Skin epidermis (tissue), 12 donors: ENCODE data around the gene UBE2V1.

Source experiments
- H3K27ac ChIP-seq, 21 experiments: fragments of 200-600 bp; sonication (generic) in 11 of 21; one replicate each; pipeline ENCODE4 v1.5.0; 2020; ENCODE audit warnings: mild to moderate bottlenecking in 3 of 21, inconsistent platforms in 2 of 21, moderate library complexity in 2 of 21
- H3K4me3 ChIP-seq, 7 experiments: fragments of 200-600 bp; sonication (generic) in 2 of 7; one replicate each; pipeline ENCODE4 v1.5.0; 2020; ENCODE audit warnings: inconsistent platforms in 2 of 7, mild to moderate bottlenecking in 2 of 7, moderate library complexity in 1 of 7

The UBE2V1 gene

GRCh38 chr20:50054626-50055511 is 58.1 kb downstream of the UBE2V1 start:
- Histone ChIP-seq H3K27ac (peak overlapping the region in 2 of 21 experiments; percentile 46 to 59), H3K4me3 (no peak overlapping the region)

- no peak overlapping the region for H3K27ac ChIP-seq
- no peak overlapping the region for H3K4me3 ChIP-seq
Observed at GRCh38 chr20:50054231-50054547, 58.8 kb downstream of the UBE2V1 start.

- H3K27ac ChIP-seq = peak overlapping the region in 6 of 21 experiments; percentile 4 to 64 (median 18)
Observed at GRCh38 chr20:50053362-50054230, 59.4 kb downstream of the UBE2V1 start.

GRCh38 chr20:50052550-50053361 is 60.2 kb downstream of the UBE2V1 start:
- peak overlapping the region in 6 of 21 experiments; percentile 4 to 64 (median 18) for H3K27ac ChIP-seq
- H3K4me3 ChIP-seq = no peak overlapping the region

More at GRCh38 chr20:50053362-50054230, 59.4 kb downstream of the UBE2V1 start:
- H3K4me3 ChIP-seq = no peak overlapping the region

- H3K27ac ChIP-seq = peak overlapping the region in 8 of 21 experiments; percentile 12 to 81 (median 58)
- H3K4me3 ChIP-seq = no peak overlapping the region
Observed at GRCh38 chr20:50050660-50051308, 62.2 kb downstream of the UBE2V1 start.

- H3K4me3 ChIP-seq = no peak overlapping the region
- H3K27ac ChIP-seq = peak overlapping the region in 8 of 21 experiments; percentile 28 to 81 (median 58)
Observed at GRCh38 chr20:50050214-50050613, 62.7 kb downstream of the UBE2V1 start.

- H3K4me3 ChIP-seq = no peak overlapping the region
- H3K27ac ChIP-seq = peak overlapping the region in 6 of 21 experiments; percentile 28 to 81 (median 66)
Observed at GRCh38 chr20:50049442-50050026, 63.4 kb downstream of the UBE2V1 start.

GRCh38 chr20:50048420-50049166 is 64.4 kb downstream of the UBE2V1 start:
- peak overlapping the region in 16 of 21 experiments; percentile 0 to 87 (median 59) for H3K27ac ChIP-seq
- no peak overlapping the region for H3K4me3 ChIP-seq

- H3K4me3 ChIP-seq = no peak overlapping the region
- H3K27ac ChIP-seq = no peak overlapping the region
Observed at GRCh38 chr20:50044353-50044960, 68.5 kb downstream of the UBE2V1 start.

- H3K27ac ChIP-seq = no peak overlapping the region
- H3K4me3 ChIP-seq = no peak overlapping the region
Observed at GRCh38 chr20:50043573-50044352, 69.2 kb downstream of the UBE2V1 start.

- H3K4me3 ChIP-seq = no peak overlapping the region
- no peak overlapping the region for H3K27ac ChIP-seq
Observed at GRCh38 chr20:50042370-50043313, 70.3 kb downstream of the UBE2V1 start.

GRCh38 chr20:50041246-50041873 is 71.6 kb downstream of the UBE2V1 start:
- H3K27ac ChIP-seq = peak overlapping the region in 2 of 21 experiments; percentile 44 to 52
- H3K4me3 ChIP-seq = no peak overlapping the region

GRCh38 chr20:50040432-50041245 is 72.3 kb downstream of the UBE2V1 start:
- Histone ChIP-seq H3K4me3 (no peak overlapping the region), H3K27ac (peak overlapping the region in 2 of 21 experiments; percentile 44 to 52)

- Histone ChIP-seq H3K4me3 (no peak overlapping the region), H3K27ac (no peak overlapping the region)
Observed at GRCh38 chr20:50039706-50040431, 73.1 kb downstream of the UBE2V1 start.
